ENCODE data around the gene FAM53C. TPM values are rescaled to one million over a fixed set of nuclear protein-coding genes. Genes with fewer than 3 reads are reported as not detected.

Gene FAM53C
- total RNA-seq, 4 donors from 2014 or later, result 5.2 to 27.7 (median 14.0) TPM

Other genes starting within 250 kb of the FAM53C start
- gene NME5, start 198.8 kb upstream of the FAM53C start, total RNA-seq, result not detected
- 100 to 1,000 TPM in 1 of 4 donors, 10 to 100 TPM in 3; 31.0 to 168 (median 47.7) TPM for gene BRD8, start 159.6 kb upstream of the FAM53C start, total RNA-seq
- gene KIF20A, start 159.2 kb upstream of the FAM53C start, total RNA-seq, result 1 to 10 TPM in 3 of 4 donors, not detected in 1; 1.9 to 5.0 (median 1.9) TPM
- 10 to 100 TPM in 3 of 4 donors, 1 to 10 TPM in 1; 2.6 to 90.9 (median 12.8) TPM for gene CDC23, start 124.9 kb upstream of the FAM53C start, total RNA-seq
- gene GFRA3, start 63.6 kb upstream of the FAM53C start, total RNA-seq, result 1 to 10 TPM in 1 of 4 donors, under 1 TPM in 2, not detected in 1; 0.48 to 3.4 (median 0.55) TPM
- gene CDC25C, start 6.5 kb upstream of the FAM53C start, total RNA-seq, result 1 to 10 TPM in 1 of 4 donors, under 1 TPM in 2, not detected in 1; 0.32 to 2.8 (median 0.68) TPM
- gene KDM3B, start 14.4 kb downstream of the FAM53C start, total RNA-seq, result 100 to 1,000 TPM in 1 of 4 donors, 10 to 100 TPM in 3; 60.8 to 101 (median 76.6) TPM
- 1 to 10 TPM; 2.9 to 6.4 (median 4.8) TPM for gene REEP2, start 100.8 kb downstream of the FAM53C start, total RNA-seq
- gene EGR1, start 127.2 kb downstream of the FAM53C start, total RNA-seq, result 10 to 100 TPM; 56.0 to 69.9 (median 65.0) TPM
- gene ETF1, start 205.0 kb downstream of the FAM53C start, total RNA-seq, result 10 to 100 TPM; 39.8 to 66.6 (median 54.1) TPM
- gene HSPA9, start 237.1 kb downstream of the FAM53C start, total RNA-seq, result 100 to 1,000 TPM in 3 of 4 donors, 10 to 100 TPM in 1; 82.7 to 236 (median 175) TPM

Measured in transverse colon (tissue), 4 donors.